DOHH2 (cell line): ENCODE measurements around the gene PLA2G7.

Experiments used
- H3F3A ChIP-seq: fragments of 200-600 bp; sonication (generic), shearing (Covaris generic); 2 replicates; pipeline ENCODE4 v1.6.0; 2016; ENCODE audit warnings: antibody characterized with exemption, mild to moderate bottlenecking; ENCODE audit not compliant: control insufficient read depth, insufficient read depth
- H3K27ac ChIP-seq: fragments of 200-600 bp; sonication (generic); 2 replicates; pipeline ENCODE4 v1.5.1; 2014; ENCODE audit warnings: low read depth, mild to moderate bottlenecking, low read length, moderate library complexity
- H3K27me3 ChIP-seq: fragments of 200-600 bp; sonication (generic); 2 replicates; pipeline ENCODE4 v1.6.1; 2014; ENCODE audit warnings: mild to moderate bottlenecking, low read length, mixed read lengths; ENCODE audit not compliant: control insufficient read depth
- H3K36me3 ChIP-seq: fragments of 200-600 bp; sonication (generic); 2 replicates; pipeline ENCODE4 v1.6.1; 2014; ENCODE audit warnings: mild to moderate bottlenecking, low read length, moderate library complexity, mixed read lengths; ENCODE audit not compliant: control insufficient read depth
- H3K4me1 ChIP-seq: fragments of 200-600 bp; sonication (generic); 2 replicates; pipeline ENCODE4 v1.6.1; 2014; ENCODE audit warnings: mild to moderate bottlenecking, low read length, mixed read lengths; ENCODE audit not compliant: control insufficient read depth
- H3K4me2 ChIP-seq: fragments of 200-600 bp; sonication (generic); 2 replicates; pipeline ENCODE4 v1.6.0; 2014; ENCODE audit warnings: mild to moderate bottlenecking, low read length, moderate library complexity
- H3K4me3 ChIP-seq: fragments of 200-600 bp; sonication (generic); 2 replicates; pipeline ENCODE4 v1.5.1; 2014; ENCODE audit warnings: mild to moderate bottlenecking, low read length, mixed read lengths
- H3K79me2 ChIP-seq: fragments of 200-600 bp; sonication (generic); 2 replicates; pipeline ENCODE4 v1.6.1; 2014; ENCODE audit warnings: mild to moderate bottlenecking, low read length, mixed read lengths; ENCODE audit not compliant: control insufficient read depth
- H3K9me2 ChIP-seq: fragments of 200-600 bp; sonication (generic); replicated peaks from 2 replicates; pipeline ENCODE4 v1.6.1; 2014; ENCODE audit warnings: mild to moderate bottlenecking, low read length, mixed read lengths; ENCODE audit not compliant: control insufficient read depth
- H3K9me3 ChIP-seq: fragments of 200-600 bp; sonication (generic); 2 replicates; pipeline ENCODE4 v1.6.1; 2014; ENCODE audit warnings: antibody characterized with exemption, low read length, mixed read lengths; ENCODE audit not compliant: control insufficient read depth, insufficient read depth
- H4K20me1 ChIP-seq: fragments of 200-600 bp; sonication (generic); 2 replicates; pipeline ENCODE4 v1.6.0; 2014; ENCODE audit warnings: low read depth, mild to moderate bottlenecking, antibody characterized with exemption, low read length, moderate library complexity; ENCODE audit not compliant: control insufficient read depth, insufficient read depth
- EZH2phosphoT487 ChIP-seq: fragments of 200-600 bp; sonication (generic); IDR thresholded peaks from 2 replicates; pipeline ENCODE4 v1.6.1; 2017; ENCODE audit warnings: borderline replicate concordance, mild to moderate bottlenecking, antibody characterized with exemption, low read length, moderate library complexity, mixed read lengths
- TF ChIP-seq, protein P1 (sequence below): fragments of 200-600 bp; sonication (generic); IDR thresholded peaks from one replicate; pipeline ENCODE4 v1.5.1; 2014; ENCODE audit warnings: antibody characterized with exemption, mild to moderate bottlenecking, low read depth, low read length; ENCODE audit not compliant: poor library complexity, severe bottlenecking

Gene PLA2G7

DNA sequence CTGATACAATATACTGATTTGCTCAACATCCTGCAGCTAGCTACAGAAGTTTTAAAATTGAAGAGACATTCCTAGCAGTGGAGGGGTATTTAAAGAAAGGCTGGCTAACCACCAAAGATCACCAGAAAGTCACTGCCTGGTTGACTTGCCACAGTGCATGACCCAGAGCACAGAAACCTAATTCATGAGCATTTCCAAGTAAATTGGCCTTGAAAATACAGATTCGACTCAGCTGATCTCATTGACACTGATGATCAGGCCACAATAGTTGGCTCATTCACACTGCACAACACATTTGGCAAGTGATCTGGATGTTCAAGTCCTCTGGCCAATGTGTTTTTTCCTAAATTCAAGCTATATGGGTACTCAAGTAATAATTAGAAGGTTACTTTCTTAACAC, 60.8 kb downstream of the PLA2G7 start:
- Histone ChIP-seq H3K4me1 (peaks cover 45% of the 10 kb centered on the region), H3K4me3 (peak overlapping the region; percentile 11; the same call in 1 of the 2 replicates), H3K36me3 (peaks cover 63% of the 10 kb centered on the region), H3F3A (no peaks in the 10 kb centered on the region), H3K79me2 (no peaks in the 10 kb centered on the region), H3K27ac (no peak overlapping the region), H3K4me2 (peak overlapping the region; percentile 41), H3K9me2 (no peaks in the 10 kb centered on the region), H4K20me1 (no peaks in the 10 kb centered on the region), H3K27me3 (no peaks in the 10 kb centered on the region), H3K9me3 (no peaks in the 10 kb centered on the region)
- no peak for TF ChIP-seq EZH2phosphoT487

DNA sequence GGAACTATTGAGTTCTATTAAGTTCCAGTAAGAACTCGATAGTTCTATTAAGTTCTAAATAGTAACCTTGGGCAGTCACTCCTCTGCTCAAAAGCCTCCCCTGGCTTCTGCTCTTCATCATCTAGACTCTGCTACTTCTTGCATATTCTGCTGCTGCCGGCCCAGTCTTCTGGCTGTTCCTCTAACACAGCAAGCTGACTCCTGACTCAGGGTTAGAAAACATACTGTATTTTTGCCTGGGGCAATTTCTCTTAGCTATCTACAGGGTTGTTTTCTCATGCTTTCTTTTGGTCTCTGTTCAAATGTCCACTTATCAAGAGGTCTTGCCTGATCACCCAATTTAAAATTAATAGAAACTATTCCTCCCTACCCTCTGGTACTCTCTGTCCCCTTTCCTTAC, 67.8 kb downstream of the PLA2G7 start:
- Histone ChIP-seq H3K36me3 (peaks cover 54% of the 10 kb centered on the region), H3K27me3 (no peaks in the 10 kb centered on the region), H3K9me3 (no peaks in the 10 kb centered on the region), H3K4me2 (no peak overlapping the region), H3K4me1 (no peaks in the 10 kb centered on the region), H3K4me3 (no peak overlapping the region), H4K20me1 (no peaks in the 10 kb centered on the region), H3K79me2 (no peaks in the 10 kb centered on the region), H3K27ac (no peak overlapping the region), H3F3A (no peaks in the 10 kb centered on the region), H3K9me2 (no peaks in the 10 kb centered on the region)
- TF ChIP-seq, protein P1, sequence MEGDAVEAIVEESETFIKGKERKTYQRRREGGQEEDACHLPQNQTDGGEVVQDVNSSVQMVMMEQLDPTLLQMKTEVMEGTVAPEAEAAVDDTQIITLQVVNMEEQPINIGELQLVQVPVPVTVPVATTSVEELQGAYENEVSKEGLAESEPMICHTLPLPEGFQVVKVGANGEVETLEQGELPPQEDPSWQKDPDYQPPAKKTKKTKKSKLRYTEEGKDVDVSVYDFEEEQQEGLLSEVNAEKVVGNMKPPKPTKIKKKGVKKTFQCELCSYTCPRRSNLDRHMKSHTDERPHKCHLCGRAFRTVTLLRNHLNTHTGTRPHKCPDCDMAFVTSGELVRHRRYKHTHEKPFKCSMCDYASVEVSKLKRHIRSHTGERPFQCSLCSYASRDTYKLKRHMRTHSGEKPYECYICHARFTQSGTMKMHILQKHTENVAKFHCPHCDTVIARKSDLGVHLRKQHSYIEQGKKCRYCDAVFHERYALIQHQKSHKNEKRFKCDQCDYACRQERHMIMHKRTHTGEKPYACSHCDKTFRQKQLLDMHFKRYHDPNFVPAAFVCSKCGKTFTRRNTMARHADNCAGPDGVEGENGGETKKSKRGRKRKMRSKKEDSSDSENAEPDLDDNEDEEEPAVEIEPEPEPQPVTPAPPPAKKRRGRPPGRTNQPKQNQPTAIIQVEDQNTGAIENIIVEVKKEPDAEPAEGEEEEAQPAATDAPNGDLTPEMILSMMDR: no peak
- TF ChIP-seq EZH2phosphoT487: no peak

DNA sequence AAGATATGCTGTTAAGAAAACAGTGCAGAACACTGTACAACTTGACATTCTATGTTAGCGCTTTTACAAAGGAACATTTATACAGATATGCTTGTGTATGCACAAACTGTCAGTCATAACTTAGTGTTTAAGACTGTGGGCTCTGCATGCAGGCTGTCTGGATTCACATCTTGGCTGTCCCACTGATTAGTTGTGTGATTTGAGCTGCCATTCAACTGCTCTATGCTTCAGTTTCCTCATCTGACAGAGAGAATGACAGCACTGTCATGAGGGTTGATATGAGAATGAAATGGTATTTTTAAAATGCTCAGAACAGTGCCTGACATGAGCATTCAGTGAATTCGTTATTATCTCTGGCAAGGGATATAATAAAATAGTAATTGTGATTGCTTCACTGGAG, 73.7 kb downstream of the PLA2G7 start:
- no peaks in the 10 kb centered on the region for H3K27me3 ChIP-seq
- H3K4me1 ChIP-seq: no peaks in the 10 kb centered on the region
- H3F3A ChIP-seq: no peaks in the 10 kb centered on the region; the same call in 1 of the 2 replicates
- no peak overlapping the region for H3K4me3 ChIP-seq
- TF ChIP-seq EZH2phosphoT487: no peak
- TF ChIP-seq, protein P1: no peak
- H3K36me3 ChIP-seq: peaks cover 57% of the 10 kb centered on the region
- no peak overlapping the region for H3K4me2 ChIP-seq
- H3K79me2 ChIP-seq: no peaks in the 10 kb centered on the region
- H3K9me2 ChIP-seq: no peaks in the 10 kb centered on the region
- no peaks in the 10 kb centered on the region for H3K9me3 ChIP-seq
- no peaks in the 10 kb centered on the region for H4K20me1 ChIP-seq
- no peak overlapping the region for H3K27ac ChIP-seq

DNA sequence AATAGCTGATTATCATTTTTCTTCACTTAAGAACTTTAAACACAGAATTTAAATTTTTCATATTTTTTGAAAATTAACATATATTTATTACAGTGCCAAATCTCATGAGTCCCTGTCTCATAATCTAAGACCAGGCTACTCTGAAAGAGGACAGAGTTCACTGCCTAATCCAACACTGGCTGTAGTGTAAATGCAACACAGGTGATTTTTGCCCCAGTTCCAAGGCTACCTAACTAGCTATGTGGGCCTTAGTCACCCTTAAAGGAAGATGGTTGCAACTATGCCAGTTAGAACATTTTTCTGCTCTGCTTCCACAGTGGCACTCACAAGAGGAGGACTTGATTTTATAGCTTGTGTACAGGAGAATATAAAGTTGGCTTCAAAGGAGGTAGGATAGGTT, 77.5 kb downstream of the PLA2G7 start:
- H3K9me2 ChIP-seq: no peaks in the 10 kb centered on the region
- H3K9me3 ChIP-seq: no peaks in the 10 kb centered on the region
- H3F3A ChIP-seq: no peaks in the 10 kb centered on the region; the same call in 1 of the 2 replicates
- H3K27ac ChIP-seq: no peak overlapping the region
- no peaks in the 10 kb centered on the region for H3K27me3 ChIP-seq
- H3K4me3 ChIP-seq: no peak overlapping the region
- H3K36me3 ChIP-seq: peaks cover 48% of the 10 kb centered on the region
- H3K4me2 ChIP-seq: no peak overlapping the region
- H4K20me1 ChIP-seq: no peaks in the 10 kb centered on the region
- TF ChIP-seq, protein P1: no peak
- TF ChIP-seq EZH2phosphoT487: no peak
- H3K79me2 ChIP-seq: peaks cover 31% of the 10 kb centered on the region
- peaks cover 20% of the 10 kb centered on the region for H3K4me1 ChIP-seq
